ENCODE data around the gene COL4A1. TPM values are rescaled to one million over a fixed set of nuclear protein-coding genes. Genes with fewer than 3 reads are reported as not detected.

The COL4A1 gene
- total RNA-seq, 1 experiment from 2014 or later, result 591 TPM

GRCh38 chr13:110283736-110284517, 23.0 kb downstream of the COL4A1 start:
- H3K9me3 ChIP-seq (replicated peaks), result no peaks in the 10 kb centered on the region
- peaks cover 15% of the 10 kb centered on the region for H3K36me3 ChIP-seq
- DNase-seq (ENCODE audit: low read depth in 1 of 2, low spot score in 2 of 2), result peak in 1 of 2 experiments; percentile 47
- no peak overlapping the region for H3K4me3 ChIP-seq
- peaks cover 45% of the 10 kb centered on the region for H3K4me1 ChIP-seq (replicated peaks)
- no peak overlapping the region for H3K27ac ChIP-seq
- no peaks in the 10 kb centered on the region for H3K27me3 ChIP-seq (replicated peaks)

GRCh38 chr13:110282316-110282841, 24.6 kb downstream of the COL4A1 start:
- H3K36me3 ChIP-seq, result peaks cover 11% of the 10 kb centered on the region
- H3K27ac ChIP-seq, result no peak overlapping the region
- peaks cover 46% of the 10 kb centered on the region for H3K4me1 ChIP-seq (replicated peaks)
- no peaks in the 10 kb centered on the region for H3K27me3 ChIP-seq (replicated peaks)
- H3K9me3 ChIP-seq (replicated peaks), result no peaks in the 10 kb centered on the region
- H3K4me3 ChIP-seq, result no peak overlapping the region
- peak in 1 of 2 experiments; percentile 34 for DNase-seq (ENCODE audit: low read depth in 1 of 2, low spot score in 2 of 2)

- Histone ChIP-seq H3K27me3 (replicated peaks) (no peaks in the 10 kb centered on the region), H3K36me3 (peaks cover 11% of the 10 kb centered on the region), H3K4me1 (replicated peaks) (peaks cover 45% of the 10 kb centered on the region), H3K9me3 (replicated peaks) (no peaks in the 10 kb centered on the region), H3K4me3 (no peak overlapping the region), H3K27ac (no peak overlapping the region)
- peak in 1 of 2 experiments; percentile 30 for DNase-seq (ENCODE audit: low read depth in 1 of 2, low spot score in 2 of 2)
Measured at GRCh38 chr13:110281736-110282135, 25.2 kb downstream of the COL4A1 start.

GRCh38 chr13:110280985-110281688, 25.8 kb downstream of the COL4A1 start:
- no peak overlapping the region for H3K27ac ChIP-seq

GRCh38 chr13:110280231-110280813, 26.6 kb downstream of the COL4A1 start:
- Histone ChIP-seq H3K36me3 (peaks cover 9% of the 10 kb centered on the region), H3K4me3 (no peak overlapping the region), H3K27ac (no peak overlapping the region), H3K4me1 (replicated peaks) (peaks cover 31% of the 10 kb centered on the region), H3K27me3 (replicated peaks) (no peaks in the 10 kb centered on the region), H3K9me3 (replicated peaks) (no peaks in the 10 kb centered on the region)
- peak in 1 of 2 experiments; percentile 29 for DNase-seq (ENCODE audit: low read depth in 1 of 2, low spot score in 2 of 2)

More at GRCh38 chr13:110280985-110281688, 25.8 kb downstream of the COL4A1 start:
- Histone ChIP-seq H3K4me1 (replicated peaks) (peaks cover 39% of the 10 kb centered on the region), H3K4me3 (no peak overlapping the region), H3K27me3 (replicated peaks) (no peaks in the 10 kb centered on the region), H3K9me3 (replicated peaks) (no peaks in the 10 kb centered on the region), H3K36me3 (peaks cover 11% of the 10 kb centered on the region)
- DNase-seq (ENCODE audit: low read depth in 1 of 2, low spot score in 2 of 2), result peak in 1 of 2 experiments; percentile 28

GRCh38 chr13:110279684-110280083, 27.3 kb downstream of the COL4A1 start:
- no peak overlapping the region for H3K27ac ChIP-seq
- peaks cover 5% of the 10 kb centered on the region; the same call in 1 of the 2 replicates for H3K36me3 ChIP-seq
- H3K27me3 ChIP-seq (replicated peaks), result no peaks in the 10 kb centered on the region
- peaks cover 24% of the 10 kb centered on the region for H3K4me1 ChIP-seq (replicated peaks)
- peak in 1 of 2 experiments; percentile 36 for DNase-seq (ENCODE audit: low read depth in 1 of 2, low spot score in 2 of 2)
- no peaks in the 10 kb centered on the region for H3K9me3 ChIP-seq (replicated peaks)
- no peak overlapping the region for H3K4me3 ChIP-seq

- Histone ChIP-seq H3K4me3 (no peak overlapping the region), H3K36me3 (peaks cover 5% of the 10 kb centered on the region; the same call in 1 of the 2 replicates), H3K27ac (no peak overlapping the region), H3K9me3 (replicated peaks) (no peaks in the 10 kb centered on the region), H3K4me1 (replicated peaks) (peaks cover 16% of the 10 kb centered on the region), H3K27me3 (replicated peaks) (no peaks in the 10 kb centered on the region)
- DNase-seq (ENCODE audit: low read depth in 1 of 2, low spot score in 2 of 2), result peak in 1 of 2 experiments; percentile 40
Measured at GRCh38 chr13:110278859-110279258, 28.1 kb downstream of the COL4A1 start.

GRCh38 chr13:110277357-110277975, 29.5 kb downstream of the COL4A1 start:
- H3K4me3 ChIP-seq, result no peak overlapping the region
- H3K27ac ChIP-seq, result no peak overlapping the region
- peak in 1 of 2 experiments; percentile 42 for DNase-seq (ENCODE audit: low read depth in 1 of 2, low spot score in 2 of 2)
- no peaks in the 10 kb centered on the region for H3K9me3 ChIP-seq (replicated peaks)
- H3K27me3 ChIP-seq (replicated peaks), result no peaks in the 10 kb centered on the region
- peaks cover 5% of the 10 kb centered on the region; the same call in 1 of the 2 replicates for H3K36me3 ChIP-seq
- H3K4me1 ChIP-seq (replicated peaks), result peaks cover 11% of the 10 kb centered on the region

- Histone ChIP-seq H3K36me3 (peaks cover 3% of the 10 kb centered on the region; the same call in 1 of the 2 replicates), H3K4me1 (replicated peaks) (peaks cover 11% of the 10 kb centered on the region), H3K27me3 (replicated peaks) (no peaks in the 10 kb centered on the region), H3K9me3 (replicated peaks) (no peaks in the 10 kb centered on the region), H3K27ac (no peak overlapping the region), H3K4me3 (no peak overlapping the region)
- no peak for DNase-seq (ENCODE audit: low read depth in 1 of 2, low spot score in 2 of 2)
Measured at GRCh38 chr13:110276553-110276950, 30.4 kb downstream of the COL4A1 start.

GRCh38 chr13:110275931-110276552, 30.9 kb downstream of the COL4A1 start:
- Histone ChIP-seq H3K4me3 (no peak overlapping the region), H3K27ac (no peak overlapping the region), H3K9me3 (replicated peaks) (no peaks in the 10 kb centered on the region), H3K27me3 (replicated peaks) (no peaks in the 10 kb centered on the region), H3K4me1 (replicated peaks) (peaks cover 11% of the 10 kb centered on the region), H3K36me3 (peaks cover 3% of the 10 kb centered on the region; the same call in 1 of the 2 replicates)
- DNase-seq (ENCODE audit: low read depth in 1 of 2, low spot score in 2 of 2), result no peak

GRCh38 chr13:110274687-110275086, 32.3 kb downstream of the COL4A1 start:
- H3K4me1 ChIP-seq (replicated peaks), result peaks cover 11% of the 10 kb centered on the region
- peak in 1 of 2 experiments; percentile 44 for DNase-seq (ENCODE audit: low read depth in 1 of 2, low spot score in 2 of 2)
- H3K36me3 ChIP-seq, result peaks cover 3% of the 10 kb centered on the region; the same call in 1 of the 2 replicates
- no peak overlapping the region for H3K4me3 ChIP-seq
- H3K9me3 ChIP-seq (replicated peaks), result no peaks in the 10 kb centered on the region
- no peaks in the 10 kb centered on the region for H3K27me3 ChIP-seq (replicated peaks)
- H3K27ac ChIP-seq, result no peak overlapping the region

- DNase-seq (ENCODE audit: low read depth in 1 of 2, low spot score in 2 of 2), result no peak
- Histone ChIP-seq H3K27me3 (replicated peaks) (no peaks in the 10 kb centered on the region), H3K4me1 (replicated peaks) (peaks cover 11% of the 10 kb centered on the region), H3K36me3 (peaks cover 8% of the 10 kb centered on the region), H3K9me3 (replicated peaks) (no peaks in the 10 kb centered on the region), H3K4me3 (no peak overlapping the region), H3K27ac (no peak overlapping the region)
Measured at GRCh38 chr13:110273254-110273653, 33.7 kb downstream of the COL4A1 start.

GRCh38 chr13:110272651-110273050, 34.3 kb downstream of the COL4A1 start:
- no peak overlapping the region for H3K27ac ChIP-seq
- peaks cover 5% of the 10 kb centered on the region for H3K4me1 ChIP-seq (replicated peaks)
- no peaks in the 10 kb centered on the region for H3K9me3 ChIP-seq (replicated peaks)
- no peak overlapping the region for H3K4me3 ChIP-seq
- H3K27me3 ChIP-seq (replicated peaks), result no peaks in the 10 kb centered on the region
- peaks cover 8% of the 10 kb centered on the region for H3K36me3 ChIP-seq
- no peak for DNase-seq (ENCODE audit: low read depth in 1 of 2, low spot score in 2 of 2)
